HG03457 (cell line): ENCODE data around the gene PIM3.

ENCODE experiments used
- ATAC-seq: cut with Tn5 transposase; IDR thresholded peaks from one replicate; pipeline ENCODE4 v1.9.1; 2021; ENCODE audit warnings: moderate number of reproducible peaks; ENCODE audit not compliant: unreplicated experiment

The PIM3 gene

GRCh38 chr22:49999946-50000586 lies 39.5 kb downstream of the PIM3 start:
- no peak for ATAC-seq

DNA sequence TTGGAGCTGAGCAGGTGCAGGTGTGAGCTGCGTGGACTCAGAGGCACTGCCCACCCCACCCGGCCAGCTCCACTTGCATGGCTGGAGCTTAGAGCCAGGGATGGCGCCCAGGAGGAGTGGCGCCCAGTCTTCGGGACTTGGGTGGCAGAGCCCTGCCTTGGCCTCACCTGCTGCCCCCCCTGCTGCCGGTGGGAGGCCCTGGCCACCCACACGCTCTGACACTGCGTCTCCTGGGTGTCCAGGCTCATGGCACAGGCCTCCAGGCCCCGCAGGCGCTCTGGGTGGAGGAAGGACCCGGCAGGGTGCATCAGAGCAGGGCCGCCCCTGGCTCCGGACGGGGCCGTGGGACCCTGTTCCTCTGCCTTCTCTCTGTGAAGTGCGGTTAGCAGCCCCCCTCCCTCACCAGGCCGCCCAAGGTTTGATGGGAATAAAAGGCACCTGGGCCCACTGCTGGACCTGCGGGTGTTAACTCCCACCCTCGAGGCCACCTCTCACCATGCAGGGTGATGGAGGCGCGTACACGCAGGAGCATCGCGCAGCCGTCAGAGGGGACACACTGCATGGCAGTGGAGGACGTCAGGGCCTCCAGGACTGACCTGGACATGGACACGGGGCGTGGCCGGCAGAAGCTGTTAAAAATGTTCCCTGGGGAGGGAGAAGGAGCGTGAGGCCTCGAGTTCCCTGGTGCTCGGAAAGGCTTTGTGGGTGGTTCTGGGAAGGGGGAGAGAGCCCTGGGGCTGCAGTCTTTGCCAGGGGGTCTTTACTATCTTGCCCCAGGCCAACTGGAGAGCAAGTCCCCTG lies 40.2 kb downstream of the PIM3 start:
- no peak for ATAC-seq

GRCh38 chr22:50001388-50002231 lies 41.0 kb downstream of the PIM3 start:
- ATAC-seq = no peak

DNA sequence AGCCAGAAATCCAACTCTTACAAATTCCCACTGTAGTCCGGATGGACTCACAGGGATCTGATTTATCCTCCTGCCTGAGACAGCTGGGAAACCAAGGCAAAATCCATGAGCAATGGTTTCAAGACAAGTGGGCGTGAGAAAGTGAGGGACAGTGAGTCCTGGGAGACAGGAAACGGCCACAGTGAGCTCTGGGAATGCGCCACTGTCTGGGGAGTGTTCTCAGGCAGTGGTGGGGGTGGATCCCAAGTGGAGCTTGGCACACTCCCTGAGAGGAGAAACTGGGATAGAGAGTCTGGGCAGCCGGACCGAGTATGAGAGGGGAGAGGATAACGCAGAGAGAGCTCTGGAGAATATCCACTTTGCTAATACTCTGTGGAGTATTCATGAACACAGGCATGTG lies 42.2 kb downstream of the PIM3 start:
- ATAC-seq = no peak

- no peak for ATAC-seq
These were observed 44.3 kb downstream of the PIM3 start for GRCh38 chr22:50004918-50005317.

GRCh38 chr22:50007057-50007511 lies 46.5 kb downstream of the PIM3 start:
- ATAC-seq = no peak

DNA sequence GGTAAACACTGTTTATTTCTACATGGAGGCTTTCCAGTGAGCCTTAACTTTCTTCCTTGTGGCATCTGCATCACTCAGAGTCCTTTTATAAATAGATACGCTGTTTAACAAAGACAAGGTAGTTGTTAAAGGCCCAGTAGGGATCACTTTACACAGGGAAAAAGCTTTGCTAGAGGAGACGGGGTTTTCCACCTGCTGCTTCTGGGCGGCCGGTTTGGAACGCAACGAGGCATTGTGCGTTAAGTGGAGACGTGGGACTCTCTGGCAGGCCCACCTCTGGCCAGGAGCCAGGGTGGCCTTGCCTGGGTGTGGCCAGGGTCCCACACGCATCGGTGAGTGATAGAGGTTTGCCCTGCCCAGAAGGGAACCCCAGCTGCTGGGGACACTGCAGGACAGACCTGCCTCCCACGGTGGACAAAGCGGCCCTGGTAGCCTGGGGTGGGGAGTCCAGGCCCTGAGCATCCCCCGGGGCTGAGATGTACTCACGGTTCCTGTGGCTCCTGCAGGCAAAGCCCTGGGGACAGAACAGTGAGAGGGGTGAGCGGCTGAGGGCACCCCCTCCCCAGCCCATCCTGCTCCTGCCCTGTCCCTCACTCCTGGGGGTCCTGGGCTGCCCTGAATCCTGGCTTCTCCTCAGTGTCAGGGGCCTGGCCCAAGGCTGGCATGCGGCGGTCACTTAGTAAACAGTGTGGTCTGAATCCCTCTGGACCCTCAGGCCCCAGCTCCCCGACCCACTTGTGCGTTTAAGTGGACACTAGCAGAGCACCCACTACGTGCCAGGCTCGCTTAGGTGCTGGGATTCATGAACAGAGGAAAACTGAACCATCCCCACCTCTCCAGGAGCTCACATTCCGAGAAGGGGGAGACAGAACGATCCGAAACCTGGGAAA lies 47.8 kb downstream of the PIM3 start:
- ATAC-seq = no peak

GRCh38 chr22:50009251-50009650 lies 48.7 kb downstream of the PIM3 start:
- ATAC-seq = no peak

GRCh38 chr22:50009765-50010675 lies 49.4 kb downstream of the PIM3 start:
- no peak for ATAC-seq

GRCh38 chr22:50010676-50011446 lies 50.3 kb downstream of the PIM3 start:
- ATAC-seq = no peak

DNA sequence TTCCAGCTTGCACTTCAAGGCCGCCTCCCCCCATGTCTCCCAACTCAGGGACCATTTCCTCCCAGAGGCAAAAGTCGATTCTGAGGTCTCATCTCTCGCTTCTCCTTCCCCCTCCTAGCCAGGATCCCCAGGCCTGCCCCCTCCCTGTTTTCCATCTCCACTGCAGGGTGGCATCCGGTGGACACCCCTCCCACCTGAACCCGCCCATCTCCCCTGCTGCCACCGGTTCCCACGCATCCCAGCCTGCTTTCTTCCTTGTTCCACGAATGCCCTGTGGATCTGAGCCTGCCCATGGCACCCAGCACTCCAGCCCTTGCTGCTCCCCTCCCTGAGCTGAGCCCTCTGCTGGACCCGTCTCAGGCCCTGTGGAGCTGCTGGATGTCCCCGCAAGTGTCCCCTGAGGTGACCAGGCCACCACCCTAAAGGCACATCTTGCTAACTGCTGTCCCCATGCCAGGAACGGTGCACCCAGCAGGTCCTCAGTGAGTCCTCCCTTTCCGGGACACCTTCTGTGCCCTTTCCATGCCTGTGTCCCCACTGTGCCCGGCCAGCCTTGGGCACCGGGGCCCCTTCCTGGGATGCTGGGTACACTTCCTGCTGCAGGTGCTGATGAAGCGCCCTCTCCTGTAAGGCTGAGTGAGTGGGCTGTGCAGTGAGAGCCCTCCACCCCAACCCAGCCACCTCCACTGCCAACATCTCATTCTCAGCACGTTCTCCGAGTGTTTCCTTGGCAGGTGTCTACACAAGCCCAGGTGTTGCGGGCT lies 51.1 kb downstream of the PIM3 start:
- ATAC-seq = no peak

DNA sequence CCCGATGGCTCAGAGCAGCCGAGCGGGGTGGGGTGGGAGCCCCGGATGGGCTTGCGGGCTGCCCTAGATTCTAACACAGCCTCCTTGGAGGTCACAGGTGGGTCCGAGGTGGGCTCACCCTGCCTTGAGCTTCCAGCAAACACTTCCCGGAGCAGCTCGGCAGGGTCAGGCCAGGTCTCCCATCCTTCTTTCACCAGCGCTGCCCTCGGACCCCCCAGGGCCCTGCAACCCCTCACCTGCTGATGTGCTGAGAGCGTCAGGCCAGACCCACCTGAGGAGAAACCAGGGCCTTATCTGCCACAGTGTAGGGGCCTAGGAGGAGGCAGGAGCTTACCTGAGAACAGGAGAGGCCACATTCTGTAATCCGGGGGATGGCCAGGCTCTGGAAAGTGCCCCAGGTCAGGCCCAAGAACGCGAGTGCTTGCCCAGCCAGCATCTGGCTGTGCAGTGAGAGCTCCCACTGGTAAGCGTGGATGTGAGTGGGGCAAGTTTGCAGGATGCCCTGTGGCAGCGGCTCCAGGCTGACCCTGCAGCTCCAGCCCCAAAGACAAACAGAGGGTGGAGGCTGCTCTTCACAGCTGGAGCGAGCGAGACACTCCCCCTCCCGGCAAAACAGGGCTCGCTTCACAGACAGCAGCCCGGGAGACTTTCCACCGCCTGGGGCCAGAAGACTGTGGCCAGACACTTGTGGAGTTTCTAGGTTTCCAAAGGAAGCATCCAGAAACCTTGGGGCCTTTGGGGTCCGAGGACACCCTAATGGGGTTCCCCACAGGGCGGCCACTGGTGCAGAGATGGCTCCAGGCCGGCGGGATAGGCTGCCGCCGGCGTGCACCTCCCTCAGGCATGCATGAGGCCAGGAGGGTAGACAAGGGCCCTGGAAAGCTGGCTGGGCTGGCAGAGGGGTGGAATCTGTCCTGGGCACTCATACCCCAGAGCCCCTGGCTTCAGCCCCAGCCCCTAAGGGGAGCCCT lies 51.9 kb downstream of the PIM3 start, which contains the start of gene IL17REL:
Gene IL17REL (minus strand): TSS at position 555 of the 971 bp plus-strand sequence. CDS start 119 bp downstream, at position 436.
- no peak for ATAC-seq
